Measurements from ENCODE around the gene SPINK14. TPM values are rescaled to one million over a fixed set of nuclear protein-coding genes. Genes with fewer than 3 reads are reported as not detected.

SPINK14 gene
- total and polyA plus RNA-seq, 4 donors: not detected

DNA sequence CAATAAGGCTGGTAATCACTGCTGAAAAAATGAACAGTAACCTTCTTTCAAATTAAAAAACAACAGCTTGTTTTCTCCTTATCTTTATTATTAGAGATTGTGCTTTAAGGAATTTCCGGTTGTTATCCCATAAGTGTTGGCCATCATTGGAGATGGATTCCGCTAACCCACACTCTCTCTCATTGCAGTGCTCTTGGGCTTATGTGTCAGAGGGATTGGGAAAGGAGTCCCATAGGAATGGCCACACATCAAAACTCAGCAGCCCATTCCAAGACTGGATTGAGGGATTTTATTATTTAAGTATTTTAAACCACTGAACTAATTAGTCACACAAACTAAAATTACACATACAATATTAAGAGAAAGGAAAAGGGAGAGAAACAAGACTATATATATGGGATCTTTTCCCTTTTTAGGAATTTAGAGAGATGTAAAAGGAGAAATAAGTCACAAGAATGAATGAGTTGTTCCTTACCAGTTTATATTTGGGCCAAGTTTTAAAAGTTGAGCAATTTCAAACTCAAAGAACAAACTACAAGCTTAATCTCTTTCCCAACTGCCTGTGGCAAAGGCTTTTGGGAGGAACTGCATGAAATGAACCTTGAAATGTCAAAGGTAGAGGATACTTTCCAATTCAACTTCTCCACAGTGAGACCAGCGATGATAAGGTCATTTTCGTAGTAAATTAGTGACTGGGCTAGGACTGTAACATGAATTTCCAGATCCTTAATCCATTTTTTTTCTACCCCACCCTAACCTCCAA lies 36.9 kb downstream of the SPINK14 start:
- 60% methylated on average over 4 of the region's 4 CpGs for WGBS
- Histone ChIP-seq H3K9me3 (ENCODE audit: control insufficient read depth in 4 of 4, low read length in 3 of 4) (no peaks in the 10 kb centered on the region), H3K36me3 (ENCODE audit: control insufficient read depth in 4 of 4, insufficient read depth in 3 of 4, low read depth in 1 of 4, low read length in 3 of 4) (no peaks in the 10 kb centered on the region), H3K4me3 (ENCODE audit: low read depth in 1 of 3, low read length in 3 of 3) (no peak overlapping the region), H3K27ac (ENCODE audit: low read depth in 1 of 2, low read length in 2 of 2) (no peak overlapping the region), H3K9ac (ENCODE audit: low read depth in 1 of 2, low read length in 2 of 2) (no peak overlapping the region), H3K27me3 (ENCODE audit: control insufficient read depth in 4 of 4, insufficient read depth in 4 of 4, low read length in 3 of 4) (no peaks in the 10 kb centered on the region), H3K4me1 (ENCODE audit: control insufficient read depth in 4 of 4, insufficient read depth in 4 of 4, low read length in 3 of 4) (peaks cover 0 to 8% (median 0%) of the 10 kb centered on the region in 4 donors)
- TF ChIP-seq SP1 (IDR thresholded peaks at IDR 0.05): no peak
- TF ChIP-seq HNF4G (IDR thresholded peaks at IDR 0.05): peak; percentile 52
- peak; percentile 46 for TF ChIP-seq YY1 (IDR thresholded peaks at IDR 0.05)
- peak; percentile 33 for TF ChIP-seq MAX (IDR thresholded peaks at IDR 0.05)
- TF ChIP-seq JUND (IDR thresholded peaks at IDR 0.05): peak in 1 of 2 donors; percentile 83
- TF ChIP-seq FOXA1 (IDR thresholded peaks at IDR 0.05): no peak
- peak in 1 of 2 donors; percentile 44 for TF ChIP-seq GABPA (IDR thresholded peaks at IDR 0.05 in 1 of 2, conservative IDR thresholded peaks at IDR 0.05 in 1 of 2)
- TF ChIP-seq, protein P1, sequence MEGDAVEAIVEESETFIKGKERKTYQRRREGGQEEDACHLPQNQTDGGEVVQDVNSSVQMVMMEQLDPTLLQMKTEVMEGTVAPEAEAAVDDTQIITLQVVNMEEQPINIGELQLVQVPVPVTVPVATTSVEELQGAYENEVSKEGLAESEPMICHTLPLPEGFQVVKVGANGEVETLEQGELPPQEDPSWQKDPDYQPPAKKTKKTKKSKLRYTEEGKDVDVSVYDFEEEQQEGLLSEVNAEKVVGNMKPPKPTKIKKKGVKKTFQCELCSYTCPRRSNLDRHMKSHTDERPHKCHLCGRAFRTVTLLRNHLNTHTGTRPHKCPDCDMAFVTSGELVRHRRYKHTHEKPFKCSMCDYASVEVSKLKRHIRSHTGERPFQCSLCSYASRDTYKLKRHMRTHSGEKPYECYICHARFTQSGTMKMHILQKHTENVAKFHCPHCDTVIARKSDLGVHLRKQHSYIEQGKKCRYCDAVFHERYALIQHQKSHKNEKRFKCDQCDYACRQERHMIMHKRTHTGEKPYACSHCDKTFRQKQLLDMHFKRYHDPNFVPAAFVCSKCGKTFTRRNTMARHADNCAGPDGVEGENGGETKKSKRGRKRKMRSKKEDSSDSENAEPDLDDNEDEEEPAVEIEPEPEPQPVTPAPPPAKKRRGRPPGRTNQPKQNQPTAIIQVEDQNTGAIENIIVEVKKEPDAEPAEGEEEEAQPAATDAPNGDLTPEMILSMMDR (IDR thresholded peaks at IDR 0.05; ENCODE audit: low read depth, low read length, missing input control): no peak
- peak; percentile 6 to 28 for TF ChIP-seq RAD21 (IDR thresholded peaks at IDR 0.05)
- TF ChIP-seq REST (IDR thresholded peaks at IDR 0.05): peak; percentile 34
- peak; percentile 86 to 91 for TF ChIP-seq HNF4A (conservative IDR thresholded peaks at IDR 0.05)
- TF ChIP-seq, protein P2, sequence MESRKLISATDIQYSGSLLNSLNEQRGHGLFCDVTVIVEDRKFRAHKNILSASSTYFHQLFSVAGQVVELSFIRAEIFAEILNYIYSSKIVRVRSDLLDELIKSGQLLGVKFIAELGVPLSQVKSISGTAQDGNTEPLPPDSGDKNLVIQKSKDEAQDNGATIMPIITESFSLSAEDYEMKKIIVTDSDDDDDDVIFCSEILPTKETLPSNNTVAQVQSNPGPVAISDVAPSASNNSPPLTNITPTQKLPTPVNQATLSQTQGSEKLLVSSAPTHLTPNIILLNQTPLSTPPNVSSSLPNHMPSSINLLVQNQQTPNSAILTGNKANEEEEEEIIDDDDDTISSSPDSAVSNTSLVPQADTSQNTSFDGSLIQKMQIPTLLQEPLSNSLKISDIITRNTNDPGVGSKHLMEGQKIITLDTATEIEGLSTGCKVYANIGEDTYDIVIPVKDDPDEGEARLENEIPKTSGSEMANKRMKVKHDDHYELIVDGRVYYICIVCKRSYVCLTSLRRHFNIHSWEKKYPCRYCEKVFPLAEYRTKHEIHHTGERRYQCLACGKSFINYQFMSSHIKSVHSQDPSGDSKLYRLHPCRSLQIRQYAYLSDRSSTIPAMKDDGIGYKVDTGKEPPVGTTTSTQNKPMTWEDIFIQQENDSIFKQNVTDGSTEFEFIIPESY (IDR thresholded peaks at IDR 0.05): peak; percentile 67
- peak; percentile 60 to 86 for TF ChIP-seq RXRA (IDR thresholded peaks at IDR 0.05)
- no peak for DNase-seq (ENCODE audit: low spot score)

GRCh38 chr5:148205865-148206264 lies 37.5 kb downstream of the SPINK14 start:
- Histone ChIP-seq H3K36me3 (ENCODE audit: control insufficient read depth in 4 of 4, insufficient read depth in 3 of 4, low read depth in 1 of 4, low read length in 3 of 4) (no peaks in the 10 kb centered on the region), H3K9me3 (ENCODE audit: control insufficient read depth in 4 of 4, low read length in 3 of 4) (no peaks in the 10 kb centered on the region), H3K27ac (ENCODE audit: low read depth in 1 of 2, low read length in 2 of 2) (no peak overlapping the region), H3K9ac (ENCODE audit: low read depth in 1 of 2, low read length in 2 of 2) (no peak overlapping the region), H3K4me1 (ENCODE audit: control insufficient read depth in 4 of 4, insufficient read depth in 4 of 4, low read length in 3 of 4) (peaks cover 0 to 8% (median 0%) of the 10 kb centered on the region in 4 donors), H3K4me3 (ENCODE audit: low read depth in 1 of 3, low read length in 3 of 3) (no peak overlapping the region), H3K27me3 (ENCODE audit: control insufficient read depth in 4 of 4, insufficient read depth in 4 of 4, low read length in 3 of 4) (no peaks in the 10 kb centered on the region)
- TF ChIP-seq FOXA1 (IDR thresholded peaks at IDR 0.05) (no peak), HNF4A (conservative IDR thresholded peaks at IDR 0.05) (no peak), GABPA (IDR thresholded peaks at IDR 0.05 in 1 of 2, conservative IDR thresholded peaks at IDR 0.05 in 1 of 2) (no peak), TAF1 (conservative IDR thresholded peaks at IDR 0.05) (no peak)
- TF ChIP-seq, protein P1 (IDR thresholded peaks at IDR 0.05; ENCODE audit: low read depth, low read length, missing input control): no peak
- TF ChIP-seq, protein P3, sequence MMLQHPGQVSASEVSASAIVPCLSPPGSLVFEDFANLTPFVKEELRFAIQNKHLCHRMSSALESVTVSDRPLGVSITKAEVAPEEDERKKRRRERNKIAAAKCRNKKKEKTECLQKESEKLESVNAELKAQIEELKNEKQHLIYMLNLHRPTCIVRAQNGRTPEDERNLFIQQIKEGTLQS (IDR thresholded peaks at IDR 0.05): no peak
- DNase-seq (ENCODE audit: low spot score): no peak
- WGBS: 51% methylated on average over 1 of the region's 1 CpG
